HepG2 (cell line): ENCODE results near the gene HES7. TPM values are rescaled to one million over a fixed set of nuclear protein-coding genes. Genes with fewer than 3 reads are reported as not detected.

ENCODE experiments used
- ASH2L ChIP-seq: fragments of 300-600, 200-600 bp; sonication (generic); IDR thresholded peaks from 2 replicates; pipeline ENCODE4 v1.7.0; 2017; ENCODE audit warnings: low read depth, mild to moderate bottlenecking, moderate library complexity, mixed read lengths, low read length; ENCODE audit not compliant: insufficient read length
- ATF1 ChIP-seq: IDR thresholded peaks from 2 replicates; pipeline ENCODE4 v1.6.1; 2016; ENCODE audit warnings: mild to moderate bottlenecking, control low read depth
- CAMTA2 ChIP-seq: sonication (generic); formaldehyde crosslinking; IDR thresholded peaks from 2 replicates; pipeline ENCODE4 v1.4.0; 2020; ENCODE audit warnings: mild to moderate bottlenecking, missing genetic modification reagents, borderline replicate concordance
- HDAC1 ChIP-seq: sonication (generic); formaldehyde crosslinking; IDR thresholded peaks from 2 replicates; pipeline ENCODE4 v1.5.1; 2020; ENCODE audit warnings: mild to moderate bottlenecking, missing genetic modification reagents
- HES4 ChIP-seq: sonication (generic); formaldehyde crosslinking; IDR thresholded peaks from 2 replicates; pipeline ENCODE4 v1.9.0; 2021; ENCODE audit warnings: mild to moderate bottlenecking, missing genetic modification reagents, borderline replicate concordance
- LCORL ChIP-seq, 2 experiments: fragments of 450-650 bp in 1 of 2; sonication (generic) in 1 of 2; formaldehyde crosslinking in 1 of 2; IDR thresholded peaks; 2 replicates each; pipeline versions ENCODE4 v1.5.0 to v1.6.1; 2017 to 2020; ENCODE audit warnings: antibody characterized with exemption in 1 of 2, missing genetic modification reagents in 1 of 2
- MXD4 ChIP-seq: IDR thresholded peaks from 2 replicates; pipeline ENCODE4 v1.6.1; 2016; ENCODE audit warnings: mild to moderate bottlenecking, missing biosample characterization, missing genetic modification reagents
- PCBP1 ChIP-seq: fragments of 200-400 bp; formaldehyde crosslinking; IDR thresholded peaks from 2 replicates; pipeline ENCODE4 v1.6.1; 2017; ENCODE audit warnings: mild to moderate bottlenecking, low read depth, low read length, borderline replicate concordance
- SALL2 ChIP-seq: sonication (generic); formaldehyde crosslinking; IDR thresholded peaks from 2 replicates; pipeline ENCODE4 v1.8.1; 2023; ENCODE audit warnings: mild to moderate bottlenecking, missing genetic modification reagents, inconsistent platforms
- THAP11 ChIP-seq: IDR thresholded peaks from 2 replicates; pipeline ENCODE4 v1.6.1; 2016; ENCODE audit warnings: missing biosample characterization, missing genetic modification reagents
- ZBTB42 ChIP-seq: sonication (generic); formaldehyde crosslinking; IDR thresholded peaks from 2 replicates; pipeline ENCODE4 v1.5.0; 2020; ENCODE audit warnings: mild to moderate bottlenecking, missing genetic modification reagents
- ZMYM2 ChIP-seq: sonication (generic); formaldehyde crosslinking; IDR thresholded peaks from 2 replicates; pipeline ENCODE4 v1.8.0; 2022; ENCODE audit warnings: mild to moderate bottlenecking, missing genetic modification reagents
- ZNF232 ChIP-seq: sonication (generic); formaldehyde crosslinking; IDR thresholded peaks from 2 replicates; pipeline ENCODE4 v1.4.0; 2020; ENCODE audit warnings: missing genetic modification reagents, borderline replicate concordance
- ZNF552 ChIP-seq: sonication (generic); formaldehyde crosslinking; IDR thresholded peaks from 2 replicates; pipeline ENCODE4 v1.9.0; 2022; ENCODE audit warnings: missing genetic modification reagents, mild to moderate bottlenecking, borderline replicate concordance
- ZNF564 ChIP-seq: sonication (generic); formaldehyde crosslinking; IDR thresholded peaks from 2 replicates; pipeline ENCODE4 v1.8.1; 2023; ENCODE audit warnings: mild to moderate bottlenecking, missing genetic modification reagents
- ZNF616 ChIP-seq: sonication (generic); formaldehyde crosslinking; IDR thresholded peaks from 2 replicates; pipeline ENCODE4 v1.5.0; 2020; ENCODE audit warnings: low read depth, mild to moderate bottlenecking, missing genetic modification reagents
- ZNF674 ChIP-seq: sonication (generic); formaldehyde crosslinking; IDR thresholded peaks from 2 replicates; pipeline ENCODE4 v1.5.0; 2020; ENCODE audit warnings: low read depth, mild to moderate bottlenecking, missing genetic modification reagents
- polyA plus RNA-seq, 8 experiments: library from polyadenylated mRNA; depleted of rRNA in 3 of 8; stranded (reverse) in 7 of 8; unstranded in 1 of 8; fragments of >200 nt; fragmentation: Illumina TruSeq in 4 of 8; extraction: Trizol in 4 of 8; gene quantifications; 2 replicates each; pipeline versions ENCODE4 v1.2.1 to v1.2.3, GENCODE V29; 2011 to 2016; ENCODE audit warnings: low read depth in 4 of 8, missing spikeins in 1 of 8, mixed read lengths in 1 of 8; ENCODE audit not compliant: insufficient read depth in 1 of 8
- total RNA-seq, 5 experiments: library from RNA; depleted of rRNA; stranded (reverse); fragments of >200 nt; fragmentation: Illumina TruSeq; extraction: Trizol; gene quantifications; 2 replicates each; pipeline ENCODE4 v1.2.3, GENCODE V29; 2016; ENCODE audit warnings: low read depth in 1 of 5
- TF ChIP-seq, protein P1 (sequence below): sonication (generic); formaldehyde crosslinking; IDR thresholded peaks from 2 replicates; pipeline ENCODE4 v1.9.0; 2022; ENCODE audit warnings: missing genetic modification reagents, mild to moderate bottlenecking, borderline replicate concordance
- TF ChIP-seq, protein P2 (sequence below): sonication (generic); formaldehyde crosslinking; IDR thresholded peaks from 2 replicates; pipeline ENCODE4 v1.4.0; 2020; ENCODE audit warnings: missing genetic modification reagents, low read depth, mild to moderate bottlenecking, borderline replicate concordance
- TF ChIP-seq, protein P3 (sequence below): sonication (generic); formaldehyde crosslinking; IDR thresholded peaks from 2 replicates; pipeline ENCODE4 v1.5.1; 2020; ENCODE audit warnings: mild to moderate bottlenecking, missing genetic modification reagents
- TF ChIP-seq, protein P4 (sequence below): fragments of 450-650 bp; IDR thresholded peaks from 2 replicates; pipeline ENCODE4 v1.6.1; 2017; ENCODE audit warnings: mild to moderate bottlenecking

HES7 gene
- total and polyA plus RNA-seq, 2 of the 13 experiments (the other 11 are each of a cell fraction or from before 2014, with no cell fraction given), result not detected

DNA sequence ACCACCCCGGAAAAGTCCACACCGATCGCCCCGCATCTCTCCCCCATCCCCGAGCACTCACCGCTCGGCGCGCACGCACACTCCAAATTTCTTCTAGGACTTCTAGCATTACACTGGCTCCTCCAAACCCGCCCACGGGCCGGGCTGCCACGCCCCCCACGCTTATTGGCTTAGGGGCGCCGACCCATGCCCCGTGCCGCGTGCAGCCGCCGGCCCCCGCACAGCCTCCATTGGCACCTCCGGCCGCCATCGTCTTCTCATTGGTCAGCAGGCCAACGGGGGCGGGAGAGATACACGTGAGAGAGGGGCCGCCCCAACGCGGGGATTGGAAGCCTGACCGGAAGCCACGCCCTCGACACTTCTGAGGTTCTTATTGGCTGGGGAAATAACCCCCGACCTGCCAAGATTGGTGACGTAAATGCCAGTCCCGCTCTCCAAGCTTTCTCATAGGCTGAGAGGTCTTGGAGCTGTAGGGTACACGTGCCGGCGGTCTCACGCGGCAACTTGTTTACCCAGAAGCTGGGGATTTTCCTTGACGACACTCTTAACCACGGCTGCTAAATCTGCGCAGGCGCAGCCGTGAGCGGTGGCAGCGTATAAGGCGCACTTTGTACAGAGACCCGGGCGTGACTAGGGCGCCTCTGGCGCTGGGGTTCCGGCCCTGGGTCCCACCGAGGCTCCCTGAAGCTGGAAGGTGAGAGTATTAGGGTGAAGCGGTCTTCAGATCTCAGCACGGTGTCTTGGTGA, 32.5 kb upstream of the HES7 start (continued):
- TF ChIP-seq ZNF232 (CRISPR knock-in tag), result 0 out of 2 replicates have a peak, but pooled peaks have one; percentile 54
- TF ChIP-seq, protein P1, sequence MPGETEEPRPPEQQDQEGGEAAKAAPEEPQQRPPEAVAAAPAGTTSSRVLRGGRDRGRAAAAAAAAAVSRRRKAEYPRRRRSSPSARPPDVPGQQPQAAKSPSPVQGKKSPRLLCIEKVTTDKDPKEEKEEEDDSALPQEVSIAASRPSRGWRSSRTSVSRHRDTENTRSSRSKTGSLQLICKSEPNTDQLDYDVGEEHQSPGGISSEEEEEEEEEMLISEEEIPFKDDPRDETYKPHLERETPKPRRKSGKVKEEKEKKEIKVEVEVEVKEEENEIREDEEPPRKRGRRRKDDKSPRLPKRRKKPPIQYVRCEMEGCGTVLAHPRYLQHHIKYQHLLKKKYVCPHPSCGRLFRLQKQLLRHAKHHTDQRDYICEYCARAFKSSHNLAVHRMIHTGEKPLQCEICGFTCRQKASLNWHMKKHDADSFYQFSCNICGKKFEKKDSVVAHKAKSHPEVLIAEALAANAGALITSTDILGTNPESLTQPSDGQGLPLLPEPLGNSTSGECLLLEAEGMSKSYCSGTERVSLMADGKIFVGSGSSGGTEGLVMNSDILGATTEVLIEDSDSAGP (CRISPR knock-in tag), result peak; percentile 57; the same call in 1 of the 2 replicates
- TF ChIP-seq, protein P2, sequence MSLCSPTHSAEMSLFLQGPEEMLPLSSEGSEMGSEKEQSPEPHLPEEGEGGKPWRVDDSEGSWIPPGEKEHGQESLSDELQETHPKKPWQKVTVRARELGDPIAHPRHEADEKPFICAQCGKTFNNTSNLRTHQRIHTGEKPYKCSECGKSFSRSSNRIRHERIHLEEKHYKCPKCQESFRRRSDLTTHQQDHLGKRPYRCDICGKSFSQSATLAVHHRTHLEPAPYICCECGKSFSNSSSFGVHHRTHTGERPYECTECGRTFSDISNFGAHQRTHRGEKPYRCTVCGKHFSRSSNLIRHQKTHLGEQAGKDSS, result no peak
- no peak for TF ChIP-seq ZNF674 (CRISPR knock-in tag)
- TF ChIP-seq SALL2 (CRISPR knock-in tag), result no peak
- TF ChIP-seq, protein P3, sequence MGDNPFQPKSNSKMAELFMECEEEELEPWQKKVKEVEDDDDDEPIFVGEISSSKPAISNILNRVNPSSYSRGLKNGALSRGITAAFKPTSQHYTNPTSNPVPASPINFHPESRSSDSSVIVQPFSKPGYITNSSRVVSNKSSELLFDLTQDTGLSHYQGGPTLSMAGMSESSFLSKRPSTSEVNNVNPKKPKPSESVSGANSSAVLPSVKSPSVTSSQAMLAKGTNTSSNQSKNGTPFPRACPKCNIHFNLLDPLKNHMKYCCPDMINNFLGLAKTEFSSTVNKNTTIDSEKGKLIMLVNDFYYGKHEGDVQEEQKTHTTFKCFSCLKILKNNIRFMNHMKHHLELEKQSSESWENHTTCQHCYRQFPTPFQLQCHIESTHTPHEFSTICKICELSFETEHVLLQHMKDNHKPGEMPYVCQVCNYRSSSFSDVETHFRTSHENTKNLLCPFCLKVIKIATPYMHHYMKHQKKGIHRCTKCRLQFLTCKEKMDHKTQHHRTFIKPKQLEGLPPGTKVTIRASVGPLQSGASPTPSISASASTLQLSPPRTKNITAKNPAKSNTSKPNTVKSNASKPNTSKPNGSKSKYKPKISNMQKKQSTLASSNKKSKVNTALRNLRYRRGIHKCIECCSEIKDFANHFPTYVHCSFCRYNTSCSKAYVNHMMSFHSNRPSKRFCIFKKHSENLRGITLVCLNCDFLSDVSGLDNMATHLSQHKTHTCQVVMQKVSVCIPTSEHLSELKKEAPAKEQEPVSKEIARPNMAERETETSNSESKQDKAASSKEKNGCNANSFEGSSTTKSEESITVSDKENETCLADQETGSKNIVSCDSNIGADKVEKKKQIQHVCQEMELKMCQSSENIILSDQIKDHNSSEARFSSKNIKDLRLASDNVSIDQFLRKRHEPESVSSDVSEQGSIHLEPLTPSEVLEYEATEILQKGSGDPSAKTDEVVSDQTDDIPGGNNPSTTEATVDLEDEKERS, result no peak
- TF ChIP-seq ZBTB42 (CRISPR knock-in tag), result no peak
- TF ChIP-seq LCORL (IDR thresholded peaks at IDR 0.05), result no peak
- TF ChIP-seq LCORL (CRISPR knock-in tag; IDR thresholded peaks at IDR 0.05), result peak; percentile 36; the same call in 1 of the 2 replicates
- TF ChIP-seq CAMTA2, result no peak
- no peak for TF ChIP-seq ZNF564
- no peak for TF ChIP-seq ZNF616 (CRISPR knock-in tag)
- TF ChIP-seq ZNF552 (CRISPR knock-in tag), result 0 out of 2 replicates have a peak, but pooled peaks have one; percentile 55
- TF ChIP-seq HDAC1 (CRISPR knock-in tag), result peak; percentile 55; the same call in 1 of the 2 replicates
- peak; percentile 88 for TF ChIP-seq ATF1
- no peak; the same call in 1 of the 2 replicates for TF ChIP-seq MXD4 (CRISPR knock-in tag)
- TF ChIP-seq PCBP1, result no peak
- TF ChIP-seq, protein P4, sequence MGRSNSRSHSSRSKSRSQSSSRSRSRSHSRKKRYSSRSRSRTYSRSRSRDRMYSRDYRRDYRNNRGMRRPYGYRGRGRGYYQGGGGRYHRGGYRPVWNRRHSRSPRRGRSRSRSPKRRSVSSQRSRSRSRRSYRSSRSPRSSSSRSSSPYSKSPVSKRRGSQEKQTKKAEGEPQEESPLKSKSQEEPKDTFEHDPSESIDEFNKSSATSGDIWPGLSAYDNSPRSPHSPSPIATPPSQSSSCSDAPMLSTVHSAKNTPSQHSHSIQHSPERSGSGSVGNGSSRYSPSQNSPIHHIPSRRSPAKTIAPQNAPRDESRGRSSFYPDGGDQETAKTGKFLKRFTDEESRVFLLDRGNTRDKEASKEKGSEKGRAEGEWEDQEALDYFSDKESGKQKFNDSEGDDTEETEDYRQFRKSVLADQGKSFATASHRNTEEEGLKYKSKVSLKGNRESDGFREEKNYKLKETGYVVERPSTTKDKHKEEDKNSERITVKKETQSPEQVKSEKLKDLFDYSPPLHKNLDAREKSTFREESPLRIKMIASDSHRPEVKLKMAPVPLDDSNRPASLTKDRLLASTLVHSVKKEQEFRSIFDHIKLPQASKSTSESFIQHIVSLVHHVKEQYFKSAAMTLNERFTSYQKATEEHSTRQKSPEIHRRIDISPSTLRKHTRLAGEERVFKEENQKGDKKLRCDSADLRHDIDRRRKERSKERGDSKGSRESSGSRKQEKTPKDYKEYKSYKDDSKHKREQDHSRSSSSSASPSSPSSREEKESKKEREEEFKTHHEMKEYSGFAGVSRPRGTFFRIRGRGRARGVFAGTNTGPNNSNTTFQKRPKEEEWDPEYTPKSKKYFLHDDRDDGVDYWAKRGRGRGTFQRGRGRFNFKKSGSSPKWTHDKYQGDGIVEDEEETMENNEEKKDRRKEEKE, result no peak
- TF ChIP-seq ZMYM2 (CRISPR knock-in tag), result no peak
- no peak for TF ChIP-seq HES4 (CRISPR knock-in tag)
- peak; percentile 69 for TF ChIP-seq THAP11 (CRISPR knock-in tag)
- no peak for TF ChIP-seq ASH2L
